OCI-LY3 (cell line): ENCODE measurements around the gene BIRC7.

Source experiments
- H2AFZ ChIP-seq: fragments of 200-600, 300-600 bp; shearing (Covaris generic); 2 replicates; pipeline ENCODE4 v1.6.0; 2014; ENCODE audit warnings: antibody characterized with exemption, low read depth, low read length
- H3K27ac ChIP-seq: fragments of 200-600, 300-600 bp; sonication (generic); 2 replicates; pipeline ENCODE4 v1.5.1; 2014; ENCODE audit warnings: mild to moderate bottlenecking, low read length, moderate library complexity, mixed read lengths
- H3K27me3 ChIP-seq: fragments of 200-600, 300-600 bp; sonication (generic); 2 replicates; pipeline ENCODE4 v1.6.1; 2014; ENCODE audit warnings: low read depth, low read length, mixed read lengths
- H3K36me3 ChIP-seq: fragments of 200-600, 300-600 bp; sonication (generic); replicated peaks from 2 replicates; pipeline ENCODE3; 2014; ENCODE audit warnings: low read depth, low read length, mixed read lengths
- H3K4me1 ChIP-seq: fragments of 300-600, 200-600 bp; sonication (generic); 2 replicates; pipeline ENCODE4 v1.6.1; 2014; ENCODE audit warnings: low read length, mixed read lengths
- H3K4me2 ChIP-seq: fragments of 200-600, 300-600 bp; sonication (generic); 2 replicates; pipeline ENCODE4 v1.6.1; 2014; ENCODE audit warnings: low read length, mixed read lengths
- H3K4me3 ChIP-seq: fragments of 300-600, 200-600 bp; sonication (generic); 2 replicates; pipeline ENCODE4 v1.5.1; 2014; ENCODE audit warnings: antibody characterized with exemption, mild to moderate bottlenecking, low read length, moderate library complexity
- H3K79me2 ChIP-seq: fragments of 300-600, 200-600 bp; shearing (Covaris generic); 2 replicates; pipeline ENCODE4 v1.6.1; 2014; ENCODE audit warnings: mild to moderate bottlenecking, low read length, mixed read lengths
- H3K9ac ChIP-seq: fragments of 300-600, 200-600 bp; shearing (Covaris generic); 2 replicates; pipeline ENCODE4 v1.6.0; 2014; ENCODE audit warnings: mild to moderate bottlenecking, low read length, moderate library complexity
- H3K9me3 ChIP-seq: fragments of 200-600, 300-600 bp; shearing (Covaris generic); 2 replicates; pipeline ENCODE4 v1.6.1; 2014; ENCODE audit warnings: low read length, mixed read lengths; ENCODE audit not compliant: insufficient read depth
- H4K20me1 ChIP-seq: fragments of 200-600, 300-600 bp; sonication (generic); 2 replicates; pipeline ENCODE4 v1.6.1; 2016; ENCODE audit warnings: low read length, mixed read lengths; ENCODE audit not compliant: insufficient read depth
- EZH2phosphoT487 ChIP-seq: fragments of 200-600 bp; shearing (Covaris generic); IDR thresholded peaks from 2 replicates; pipeline ENCODE4 v1.6.1; 2018; ENCODE audit warnings: antibody characterized with exemption, mixed run types, low read depth
- TF ChIP-seq, protein P1 (sequence below): fragments of 200-600, 300-600 bp; sonication (generic); IDR thresholded peaks from 2 replicates; pipeline ENCODE4 v1.5.1; 2014; ENCODE audit warnings: antibody characterized with exemption, low read length, low read depth

BIRC7 gene

DNA sequence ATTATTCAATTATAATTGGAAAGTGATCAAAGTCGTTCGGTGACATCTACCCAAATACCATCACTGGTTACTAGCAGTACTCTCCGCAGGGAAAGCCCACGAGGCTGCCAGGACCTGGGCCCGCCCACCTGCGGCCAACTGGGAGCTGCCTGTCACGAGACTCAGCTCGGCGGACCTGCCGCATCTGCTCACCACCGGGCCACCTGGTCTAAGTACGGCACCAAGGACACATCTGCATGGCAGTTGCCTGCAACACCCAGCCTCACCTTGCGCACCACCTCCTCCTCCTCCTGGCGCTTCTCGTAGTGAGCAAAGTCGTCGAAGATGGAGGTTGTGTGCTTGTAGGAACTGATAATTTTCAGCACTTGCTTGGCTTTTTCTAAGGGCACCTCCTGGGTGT, 33.7 kb upstream of the BIRC7 start:
- TF ChIP-seq EZH2phosphoT487 = no peak
- TF ChIP-seq, protein P1, sequence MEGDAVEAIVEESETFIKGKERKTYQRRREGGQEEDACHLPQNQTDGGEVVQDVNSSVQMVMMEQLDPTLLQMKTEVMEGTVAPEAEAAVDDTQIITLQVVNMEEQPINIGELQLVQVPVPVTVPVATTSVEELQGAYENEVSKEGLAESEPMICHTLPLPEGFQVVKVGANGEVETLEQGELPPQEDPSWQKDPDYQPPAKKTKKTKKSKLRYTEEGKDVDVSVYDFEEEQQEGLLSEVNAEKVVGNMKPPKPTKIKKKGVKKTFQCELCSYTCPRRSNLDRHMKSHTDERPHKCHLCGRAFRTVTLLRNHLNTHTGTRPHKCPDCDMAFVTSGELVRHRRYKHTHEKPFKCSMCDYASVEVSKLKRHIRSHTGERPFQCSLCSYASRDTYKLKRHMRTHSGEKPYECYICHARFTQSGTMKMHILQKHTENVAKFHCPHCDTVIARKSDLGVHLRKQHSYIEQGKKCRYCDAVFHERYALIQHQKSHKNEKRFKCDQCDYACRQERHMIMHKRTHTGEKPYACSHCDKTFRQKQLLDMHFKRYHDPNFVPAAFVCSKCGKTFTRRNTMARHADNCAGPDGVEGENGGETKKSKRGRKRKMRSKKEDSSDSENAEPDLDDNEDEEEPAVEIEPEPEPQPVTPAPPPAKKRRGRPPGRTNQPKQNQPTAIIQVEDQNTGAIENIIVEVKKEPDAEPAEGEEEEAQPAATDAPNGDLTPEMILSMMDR = no peak
- Histone ChIP-seq H3K27me3 (no peaks in the 10 kb centered on the region), H3K9ac (no peak overlapping the region), H2AFZ (no peak overlapping the region), H4K20me1 (peaks cover 73% of the 10 kb centered on the region), H3K4me2 (no peak overlapping the region), H3K36me3 (peaks cover 45% of the 10 kb centered on the region), H3K27ac (no peak overlapping the region), H3K79me2 (peaks cover 100% of the 10 kb centered on the region), H3K9me3 (no peaks in the 10 kb centered on the region), H3K4me1 (no peaks in the 10 kb centered on the region), H3K4me3 (no peak overlapping the region)

DNA sequence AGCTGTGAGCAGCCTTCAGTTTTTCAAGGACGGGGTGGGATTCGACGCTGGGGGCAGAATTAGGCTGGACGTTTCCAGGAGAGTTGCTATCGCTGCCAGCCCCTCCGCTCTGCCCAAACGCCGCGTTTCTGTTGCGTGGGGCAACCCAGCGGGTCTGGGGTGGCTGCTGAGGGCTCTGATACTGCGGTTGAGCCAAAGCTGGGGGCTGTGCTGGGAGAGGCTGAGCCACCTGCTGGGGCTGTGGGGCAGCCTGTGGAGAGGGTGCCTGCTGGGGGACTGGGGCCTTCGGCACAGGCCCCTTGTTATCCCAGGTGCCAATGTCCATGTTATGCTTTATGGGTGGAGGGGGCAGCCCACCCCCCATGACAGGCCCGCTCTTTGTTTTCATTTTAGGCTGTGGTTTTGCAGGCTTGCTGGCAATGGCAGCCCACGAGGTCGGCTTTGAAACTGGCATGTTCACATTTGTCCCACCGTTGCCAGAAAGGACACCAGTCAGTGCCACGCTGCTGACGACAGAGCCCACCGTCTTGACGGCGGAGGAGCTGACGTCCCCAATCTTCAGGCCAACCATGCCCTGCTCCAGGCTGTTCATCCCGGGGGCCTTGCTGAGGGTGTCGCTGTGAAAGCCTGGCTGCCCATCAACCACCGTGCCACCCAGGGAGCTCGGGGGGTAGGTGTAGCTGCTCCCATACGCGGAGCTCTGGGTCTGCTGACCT, 32.7 kb upstream of the BIRC7 start:
- Histone ChIP-seq H4K20me1 (peaks cover 63% of the 10 kb centered on the region), H3K36me3 (peaks cover 45% of the 10 kb centered on the region), H3K79me2 (peaks cover 99% of the 10 kb centered on the region), H3K4me1 (no peaks in the 10 kb centered on the region), H3K4me2 (no peak overlapping the region), H3K27me3 (no peaks in the 10 kb centered on the region), H3K9me3 (no peaks in the 10 kb centered on the region), H3K4me3 (no peak overlapping the region), H3K9ac (no peak overlapping the region), H2AFZ (no peak overlapping the region), H3K27ac (no peak overlapping the region)
- no peak for TF ChIP-seq EZH2phosphoT487
- TF ChIP-seq, protein P1 = no peak

DNA sequence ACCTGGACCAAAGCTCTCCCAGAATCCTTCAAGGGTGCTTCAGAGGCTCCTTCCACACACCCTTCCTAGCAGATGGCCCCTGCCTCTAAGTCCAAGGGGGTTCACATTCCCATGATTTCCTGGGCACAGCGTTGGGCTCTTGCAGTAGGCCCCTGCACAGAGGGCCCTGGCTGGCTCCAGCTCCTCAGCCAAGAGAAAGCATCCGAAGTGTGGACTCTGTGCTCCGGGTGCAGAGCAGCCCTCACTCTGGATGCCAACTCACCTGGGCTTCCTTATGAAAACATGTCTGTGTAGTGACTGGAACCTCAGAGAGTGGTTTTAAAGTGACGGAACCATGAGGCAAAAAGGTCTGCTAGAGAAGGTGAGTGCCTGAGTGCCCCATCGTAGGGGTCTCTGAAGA, 31.3 kb upstream of the BIRC7 start:
- peaks cover 99% of the 10 kb centered on the region for H3K79me2 ChIP-seq
- H3K4me3 ChIP-seq = no peak overlapping the region
- no peak overlapping the region for H2AFZ ChIP-seq
- H3K9me3 ChIP-seq = no peaks in the 10 kb centered on the region
- peaks cover 53% of the 10 kb centered on the region for H3K36me3 ChIP-seq
- TF ChIP-seq EZH2phosphoT487 = no peak
- TF ChIP-seq, protein P1 = no peak
- no peak overlapping the region for H3K27ac ChIP-seq
- H3K4me2 ChIP-seq = no peak overlapping the region
- H3K9ac ChIP-seq = no peak overlapping the region
- H3K4me1 ChIP-seq = no peaks in the 10 kb centered on the region
- H3K27me3 ChIP-seq = no peaks in the 10 kb centered on the region
- peaks cover 60% of the 10 kb centered on the region for H4K20me1 ChIP-seq

DNA sequence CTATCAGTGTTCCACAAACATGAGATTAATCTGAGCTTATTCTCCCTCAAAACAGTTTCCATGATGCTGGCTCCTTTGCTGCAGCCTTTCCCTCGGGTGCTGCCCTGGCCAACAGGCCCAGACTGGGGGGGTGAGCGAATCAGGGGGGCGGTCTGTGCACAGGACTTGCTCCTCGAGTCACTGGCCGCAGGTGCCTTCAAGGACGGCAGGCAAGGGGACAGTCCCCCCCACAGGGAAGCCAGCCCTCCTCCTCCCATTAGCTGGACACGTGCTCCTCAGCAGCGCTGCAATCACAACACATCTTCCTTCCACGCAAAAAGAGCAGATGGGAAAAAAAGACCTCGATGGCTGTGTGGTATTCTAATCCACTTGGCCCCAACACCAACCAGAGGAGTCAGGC, 29.8 kb upstream of the BIRC7 start:
- Histone ChIP-seq H4K20me1 (peaks cover 61% of the 10 kb centered on the region), H2AFZ (no peak overlapping the region), H3K9me3 (no peaks in the 10 kb centered on the region), H3K79me2 (peaks cover 99% of the 10 kb centered on the region), H3K4me3 (no peak overlapping the region), H3K36me3 (peaks cover 60% of the 10 kb centered on the region), H3K9ac (no peak overlapping the region), H3K27ac (no peak overlapping the region), H3K4me2 (no peak overlapping the region), H3K4me1 (no peaks in the 10 kb centered on the region), H3K27me3 (no peaks in the 10 kb centered on the region)
- TF ChIP-seq EZH2phosphoT487 = no peak
- TF ChIP-seq, protein P1 = no peak
